Loucy (cell line): Measurements from ENCODE around the gene C15orf39.

Experiments used
- EZH2phosphoT487 ChIP-seq: fragments of 200-600 bp; IDR thresholded peaks from 2 replicates; pipeline ENCODE4 v1.6.1; 2018; ENCODE audit warnings: antibody characterized with exemption, mild to moderate bottlenecking, moderate library complexity, borderline replicate concordance
- TF ChIP-seq, protein P1 (sequence below): fragments of 200-600 bp; sonication (generic); conservative IDR thresholded peaks from 2 replicates; pipeline ENCODE4 v1.5.1; 2014; ENCODE audit warnings: mild to moderate bottlenecking, antibody characterized with exemption, low read length

DNA sequence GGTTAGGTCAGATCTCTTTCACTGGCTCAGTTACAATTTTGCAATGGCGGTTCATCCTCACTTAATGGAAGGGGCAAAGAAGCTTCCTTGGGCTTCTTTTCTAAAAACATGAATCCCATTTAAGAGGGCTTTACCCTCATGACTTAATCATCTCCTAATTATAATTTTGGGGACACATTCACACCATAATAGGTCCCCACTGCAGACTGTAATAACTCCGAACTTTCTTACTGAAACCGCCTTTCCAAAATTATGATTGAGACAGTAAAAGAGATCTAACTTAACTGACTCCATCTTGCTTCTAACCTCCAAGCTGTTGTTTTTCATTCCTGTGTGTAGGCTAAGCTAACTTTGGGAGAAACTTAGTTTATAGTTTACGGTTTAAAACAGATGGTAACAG is 33.3 kb upstream of the C15orf39 start:
- TF ChIP-seq, protein P1, sequence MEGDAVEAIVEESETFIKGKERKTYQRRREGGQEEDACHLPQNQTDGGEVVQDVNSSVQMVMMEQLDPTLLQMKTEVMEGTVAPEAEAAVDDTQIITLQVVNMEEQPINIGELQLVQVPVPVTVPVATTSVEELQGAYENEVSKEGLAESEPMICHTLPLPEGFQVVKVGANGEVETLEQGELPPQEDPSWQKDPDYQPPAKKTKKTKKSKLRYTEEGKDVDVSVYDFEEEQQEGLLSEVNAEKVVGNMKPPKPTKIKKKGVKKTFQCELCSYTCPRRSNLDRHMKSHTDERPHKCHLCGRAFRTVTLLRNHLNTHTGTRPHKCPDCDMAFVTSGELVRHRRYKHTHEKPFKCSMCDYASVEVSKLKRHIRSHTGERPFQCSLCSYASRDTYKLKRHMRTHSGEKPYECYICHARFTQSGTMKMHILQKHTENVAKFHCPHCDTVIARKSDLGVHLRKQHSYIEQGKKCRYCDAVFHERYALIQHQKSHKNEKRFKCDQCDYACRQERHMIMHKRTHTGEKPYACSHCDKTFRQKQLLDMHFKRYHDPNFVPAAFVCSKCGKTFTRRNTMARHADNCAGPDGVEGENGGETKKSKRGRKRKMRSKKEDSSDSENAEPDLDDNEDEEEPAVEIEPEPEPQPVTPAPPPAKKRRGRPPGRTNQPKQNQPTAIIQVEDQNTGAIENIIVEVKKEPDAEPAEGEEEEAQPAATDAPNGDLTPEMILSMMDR, result no peak
- no peak for TF ChIP-seq EZH2phosphoT487
